A549 (cell line): Measurements from ENCODE around the gene FZD1.

ENCODE experiments used
- BCL3 ChIP-seq: fragments of >200 bp; sonication (Bioruptor Twin); formaldehyde crosslinking; IDR thresholded peaks from 3 replicates; pipeline ENCODE4 v1.6.1; 2016
- BHLHE40 ChIP-seq: IDR thresholded peaks from 2 replicates; pipeline ENCODE4 v1.6.1; 2012; ENCODE audit warnings: low read depth, low read length, inconsistent platforms
- CTCF ChIP-seq: fragments of >200 bp; sonication (Bioruptor Twin); formaldehyde crosslinking; IDR thresholded peaks from 3 replicates; pipeline ENCODE4 v1.5.1; 2016
- POLR2A ChIP-seq: IDR thresholded peaks from 2 replicates; pipeline ENCODE4 v1.6.1; 2012; ENCODE audit warnings: mild to moderate bottlenecking, low read length
- REST ChIP-seq: fragments of 200-600 bp; sonication (generic); IDR thresholded peaks from 2 replicates; pipeline ENCODE4 v1.6.1; 2016; ENCODE audit warnings: antibody characterized with exemption, mild to moderate bottlenecking, moderate library complexity
- SMC3 ChIP-seq: fragments of >200 bp; sonication (Bioruptor Twin); formaldehyde crosslinking; IDR thresholded peaks from 3 replicates; pipeline ENCODE4 v1.6.1; 2018; ENCODE audit warnings: inconsistent platforms

- TF ChIP-seq CTCF (no peak), POLR2A (no peak), BHLHE40 (no peak), REST (no peak), SMC3 (no peak), BCL3 (no peak)
These were observed 16.0 kb downstream of the FZD1 start for GRCh38 chr7:91280185-91280584.
